ENCODE results near the gene CDH24. TPM values are rescaled to one million over a fixed set of nuclear protein-coding genes. Genes with fewer than 3 reads are reported as not detected.

The CDH24 gene
- total and polyA plus RNA-seq, 2 of the 13 experiments (the other 11 are each of a cell fraction or from before 2014, with no cell fraction given), result 0.69 to 0.99 TPM

GRCh38 chr14:23071244-23071920, 14.1 kb upstream of the CDH24 start (continued):
- TF ChIP-seq FOXO4 (CRISPR knock-in tag; conservative IDR thresholded peaks at IDR 0.05) (no peak), ZNF639 (CRISPR knock-in tag; conservative IDR thresholded peaks at IDR 0.05) (peak; percentile 54; the same call in 1 of the 2 replicates), HNRNPUL1 (IDR thresholded peaks at IDR 0.05; ENCODE audit: low read depth, low read length) (no peak), ATF7-NPFF (CRISPR knock-in tag; IDR thresholded peaks at IDR 0.05; ENCODE audit: low read depth) (peak; percentile 81), ZNF713 (CRISPR knock-in tag; IDR thresholded peaks at IDR 0.05) (no peak), ATRX (CRISPR knock-in tag; IDR thresholded peaks at IDR 0.05; ENCODE audit: borderline replicate concordance) (no peak), ZNF546 (CRISPR knock-in tag; conservative IDR thresholded peaks at IDR 0.05) (no peak), ZNF740 (CRISPR knock-in tag; IDR thresholded peaks at IDR 0.05) (peak; percentile 74; the same call in 1 of the 2 replicates), HIVEP1 (CRISPR knock-in tag; IDR thresholded peaks at IDR 0.05) (peak; percentile 67; the same call in 1 of the 2 replicates), TAF1 (CRISPR knock-in tag; IDR thresholded peaks at IDR 0.05) (peak; percentile 98), ZNF264 (CRISPR knock-in tag; IDR thresholded peaks at IDR 0.05) (no peak), HOXD1 (CRISPR knock-in tag; IDR thresholded peaks at IDR 0.05) (no peak; the same call in 1 of the 2 replicates), TMF1 (CRISPR knock-in tag; IDR thresholded peaks at IDR 0.05; ENCODE audit: low read depth) (peak; percentile 60; the same call in 1 of the 2 replicates), ELF3 (CRISPR knock-in tag; IDR thresholded peaks at IDR 0.05) (peak; percentile 69), ZNF552 (CRISPR knock-in tag; IDR thresholded peaks at IDR 0.05; ENCODE audit: borderline replicate concordance) (0 out of 2 replicates have a peak, but pooled peaks have one; percentile 15), ZNF672 (CRISPR knock-in tag; IDR thresholded peaks at IDR 0.05) (no peak), ZNF781 (CRISPR knock-in tag; IDR thresholded peaks at IDR 0.05; ENCODE audit: borderline replicate concordance, not compliant biosample characterization) (peak; percentile 89), SOX13 (IDR thresholded peaks at IDR 0.05) (no peak), SOX13 (CRISPR knock-in tag; conservative IDR thresholded peaks at IDR 0.05 in 1 of 2, IDR thresholded peaks at IDR 0.05 in 1 of 2) (peak in 1 of 2 experiments; percentile 34; a peak in 2 of 4 replicates), ZBTB2 (CRISPR knock-in tag; IDR thresholded peaks at IDR 0.05; ENCODE audit: low read depth) (0 out of 2 replicates have a peak, but pooled peaks have one; percentile 54), ZBTB1 (CRISPR knock-in tag; IDR thresholded peaks at IDR 0.05; ENCODE audit: borderline replicate concordance) (no peak), ZNF891 (CRISPR knock-in tag; IDR thresholded peaks at IDR 0.05) (peak; percentile 93), NCOA2 (CRISPR knock-in tag; IDR thresholded peaks at IDR 0.05) (no peak; the same call in none of the 2 replicates), HES4 (CRISPR knock-in tag; IDR thresholded peaks at IDR 0.05; ENCODE audit: borderline replicate concordance) (peak; percentile 89), PITX1 (CRISPR knock-in tag; IDR thresholded peaks at IDR 0.05) (peak; percentile 81; the same call in 1 of the 2 replicates)
